Keratinocyte (primary cell): ENCODE results near the gene CDH13. TPM values are rescaled to one million over a fixed set of nuclear protein-coding genes. Genes with fewer than 3 reads are reported as not detected.
A peak's percentile ranks its signal among the peaks of the same experiment; 100 is the strongest.

Experiments used
- DNase-seq: peaks from one replicate; pipeline ENCODE4 v3.0.0-alpha.2; 2011; ENCODE audit warnings: low read depth, missing footprints, low spot score
- FAIRE-seq: peaks from 2 replicates; lab custom pipeline; 2011; peaks lifted over from hg19 to GRCh38; lab: Jason Lieb, UNC
- H2AFZ ChIP-seq: 2 replicates; pipeline ENCODE4 v1.6.0; 2012; ENCODE audit warnings: low read length, control low read depth, inconsistent platforms; ENCODE audit not compliant: control insufficient read depth
- H3K27ac ChIP-seq: 2 replicates; pipeline ENCODE4 v1.5.1; 2011; ENCODE audit warnings: low read length; ENCODE audit not compliant: control insufficient read depth, insufficient read depth
- H3K27me3 ChIP-seq: 3 replicates; pipeline ENCODE4 v1.6.0; 2011; ENCODE audit warnings: low read length; ENCODE audit not compliant: control insufficient read depth, insufficient read depth; ENCODE audit errors: extremely low read depth
- H3K36me3 ChIP-seq, 2 experiments: 2 replicates in 1 of 2; 3 replicates in 1 of 2; pipeline ENCODE4 v1.5.1; 2011; ENCODE audit warnings: low read length in 2 of 2, mild to moderate bottlenecking in 1 of 2; ENCODE audit not compliant: control insufficient read depth in 2 of 2, insufficient read depth in 2 of 2; ENCODE audit errors: extremely low read depth in 1 of 2
- H3K4me1 ChIP-seq: 3 replicates; pipeline ENCODE4 v1.5.1; 2011; ENCODE audit warnings: low read length; ENCODE audit not compliant: control insufficient read depth, insufficient read depth; ENCODE audit errors: extremely low read depth
- H3K4me2 ChIP-seq: 3 replicates; pipeline ENCODE4 v1.6.0; 2011; ENCODE audit warnings: low read depth, low read length; ENCODE audit not compliant: control insufficient read depth, insufficient read depth; ENCODE audit errors: extremely low read depth
- H3K4me3 ChIP-seq, 3 experiments: fragments of 200-600 bp in 1 of 3; sonication (generic) in 1 of 3; 2 replicates in 2 of 3; 3 replicates in 1 of 3; pipeline ENCODE4 v1.5.1; 2011 to 2016; ENCODE audit warnings: low read length in 3 of 3, mild to moderate bottlenecking in 3 of 3, control low read depth in 2 of 3, inconsistent platforms in 1 of 3, low read depth in 1 of 3, mixed read lengths in 1 of 3, mixed run types in 1 of 3, moderate library complexity in 1 of 3; ENCODE audit not compliant: control insufficient read depth in 2 of 3, insufficient read depth in 2 of 3; ENCODE audit errors: extremely low read depth in 1 of 3
- H3K79me2 ChIP-seq: 2 replicates; pipeline ENCODE4 v1.6.0; 2012; ENCODE audit warnings: low read length; ENCODE audit not compliant: control insufficient read depth, insufficient read depth
- H3K9ac ChIP-seq: 3 replicates; pipeline ENCODE4 v1.6.0; 2011; ENCODE audit warnings: low read length; ENCODE audit not compliant: control insufficient read depth, insufficient read depth; ENCODE audit errors: extremely low read depth
- H3K9me1 ChIP-seq: 3 replicates; pipeline ENCODE4 v1.6.0; 2011; ENCODE audit warnings: low read length; ENCODE audit not compliant: control insufficient read depth, insufficient read depth; ENCODE audit errors: extremely low read depth
- H3K9me3 ChIP-seq: 2 replicates; pipeline ENCODE4 v1.5.1; 2012; ENCODE audit warnings: low read depth, low read length; ENCODE audit not compliant: control insufficient read depth
- H4K20me1 ChIP-seq: 3 replicates; pipeline ENCODE4 v1.6.0; 2011; ENCODE audit warnings: low read length; ENCODE audit not compliant: control insufficient read depth, insufficient read depth; ENCODE audit errors: extremely low read depth
- CTCF ChIP-seq, 3 experiments: IDR thresholded peaks in 1 of 3; conservative IDR thresholded peaks in 1 of 3; optimal IDR thresholded peaks in 1 of 3; 2 replicates in 2 of 3; 3 replicates in 1 of 3; pipeline versions ENCODE3 to v1.5.1; 2011; ENCODE audit warnings: low read length in 3 of 3, mild to moderate bottlenecking in 3 of 3, moderate library complexity in 2 of 3, control low read depth in 1 of 3, inconsistent platforms in 1 of 3; ENCODE audit not compliant: insufficient read depth in 2 of 3; ENCODE audit errors: extremely low read depth in 1 of 3
- EZH2 ChIP-seq: IDR thresholded peaks from one replicate; pipeline ENCODE4 v1.6.1; 2012; ENCODE audit warnings: inconsistent platforms, mild to moderate bottlenecking, low read length, moderate library complexity
- dilution Hi-C: fragments of 300-500 bp; cut with MboI; formaldehyde crosslinking; loops from one replicate; pipeline ENCODE4 v1.7.0; 2020; ENCODE audit warnings: low sequenced_read_pairs; ENCODE audit not compliant: extremely low pct_ligation_motif_present
- polyA plus RNA-seq, 5 experiments: library from polyadenylated mRNA; depleted of rRNA in 3 of 5; stranded (reverse) in 3 of 5; stranded (forward) in 1 of 5; unstranded in 1 of 5; fragments of >200 nt; gene quantifications; 1 replicate in 1 of 5; 2 replicates in 3 of 5; 3 replicates in 1 of 5; pipeline versions ENCODE4 v1.2.1 to v1.2.3, GENCODE V29; 2011 to 2012; ENCODE audit warnings: missing spikeins in 2 of 5, low read depth in 1 of 5, low replicate concordance in 1 of 5

The CDH13 gene
- polyA plus RNA-seq, 1 donor (not counting 4 experiments of a cell fraction or from before 2014, with no cell fraction given) = 111 TPM

DNA sequence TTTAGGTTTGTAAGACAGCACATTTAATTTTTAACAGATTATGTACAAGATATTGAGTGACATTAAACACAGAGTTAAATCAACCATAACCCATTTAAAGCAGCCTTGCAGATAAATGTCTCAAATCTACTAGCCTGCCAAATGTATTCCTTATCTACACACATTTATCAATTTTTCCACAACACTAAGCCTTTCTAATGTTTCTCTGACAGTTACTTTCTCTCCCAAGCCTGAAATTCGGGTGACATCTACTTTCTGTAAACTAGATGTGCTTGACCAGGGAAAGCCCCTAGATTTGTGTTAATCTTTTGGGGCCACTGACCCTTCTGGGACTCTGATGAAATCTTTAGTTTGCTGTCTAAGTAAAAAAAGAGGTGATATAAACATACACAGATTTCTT lies 69.0 kb downstream of the CDH13 start:
- Histone ChIP-seq H4K20me1 (no peaks in the 10 kb centered on the region), H3K4me3 (no peak overlapping the region), H3K79me2 (peaks cover 47% of the 10 kb centered on the region), H2AFZ (no peak overlapping the region), H3K4me2 (no peak overlapping the region), H3K27ac (no peak overlapping the region), H3K36me3 (no peaks in the 10 kb centered on the region), H3K27me3 (no peaks in the 10 kb centered on the region), H3K9me1 (no peaks in the 10 kb centered on the region), H3K9ac (no peak overlapping the region), H3K4me1 (peaks cover 34% of the 10 kb centered on the region), H3K9me3 (no peaks in the 10 kb centered on the region)
- TF ChIP-seq EZH2 (no peak), CTCF (optimal IDR thresholded peaks at IDR 0.05 in 1 of 3, IDR thresholded peaks at IDR 0.05 in 1 of 3, conservative IDR thresholded peaks at IDR 0.05 in 1 of 3; ENCODE audit: extremely low read depth in 1 of 3, insufficient read depth in 2 of 3, low read length in 3 of 3) (no peak)
- DNase-seq (no peak), FAIRE-seq (no peak)
- dilution Hi-C loops = no loop called here

- H4K20me1 ChIP-seq = no peaks in the 10 kb centered on the region
- H3K27me3 ChIP-seq = no peaks in the 10 kb centered on the region
- H3K9ac ChIP-seq = peak overlapping the region; percentile 56
- no peak for TF ChIP-seq CTCF (optimal IDR thresholded peaks at IDR 0.05 in 1 of 3, IDR thresholded peaks at IDR 0.05 in 1 of 3, conservative IDR thresholded peaks at IDR 0.05 in 1 of 3; ENCODE audit: extremely low read depth in 1 of 3, insufficient read depth in 2 of 3, low read length in 3 of 3)
- H3K9me1 ChIP-seq = peaks cover 2% of the 10 kb centered on the region
- H3K9me3 ChIP-seq = no peaks in the 10 kb centered on the region
- peak overlapping the region; percentile 83 for H3K27ac ChIP-seq
- H3K4me3 ChIP-seq = no peak overlapping the region
- no peak for FAIRE-seq
- peaks cover 62% of the 10 kb centered on the region for H3K79me2 ChIP-seq
- H3K4me1 ChIP-seq = peaks cover 30% of the 10 kb centered on the region
- H3K4me2 ChIP-seq = peak overlapping the region; percentile 39
- H2AFZ ChIP-seq = peak overlapping the region; percentile 12
- H3K36me3 ChIP-seq = peaks cover 0 to 3% of the 10 kb centered on the region in 2 experiments
- dilution Hi-C loops = no loop called here
- DNase-seq = no peak
Observed at GRCh38 chr16:82699260-82699659, 72.5 kb downstream of the CDH13 start.
